ENCODE measurements around the gene THPO.

DNA sequence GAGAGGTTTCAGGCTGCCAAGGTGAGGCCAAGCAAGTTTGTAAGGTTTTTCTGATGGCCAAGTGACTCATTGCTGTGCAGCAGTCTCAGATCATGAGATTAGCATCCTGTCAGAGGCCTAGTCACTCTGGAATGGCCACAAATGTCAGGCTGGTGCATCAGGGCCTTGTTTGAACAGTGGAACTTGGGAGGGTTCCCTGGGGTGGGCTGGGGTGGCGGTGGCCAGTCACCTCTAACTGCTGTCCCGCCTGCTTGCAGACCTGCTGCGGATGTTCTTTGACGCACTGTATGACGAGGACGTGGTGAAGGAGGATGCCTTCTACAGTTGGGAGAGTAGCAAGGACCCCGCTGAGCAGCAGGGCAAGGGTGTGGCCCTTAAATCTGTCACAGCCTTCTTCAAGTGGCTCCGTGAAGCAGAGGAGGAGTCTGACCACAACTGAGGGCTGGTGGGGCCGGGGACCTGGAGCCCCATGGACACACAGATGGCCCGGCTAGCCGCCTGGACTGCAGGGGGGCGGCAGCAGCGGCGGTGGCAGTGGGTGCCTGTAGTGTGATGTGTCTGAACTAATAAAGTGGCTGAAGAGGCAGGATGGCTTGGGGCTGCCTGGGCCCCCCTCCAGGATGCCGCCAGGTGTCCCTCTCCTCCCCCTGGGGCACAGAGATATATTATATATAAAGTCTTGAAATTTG is 43.4 kb downstream of the THPO start:
- no peak for TF ChIP-seq POLR2A (IDR thresholded peaks at IDR 0.05)
- TF ChIP-seq, protein P1, sequence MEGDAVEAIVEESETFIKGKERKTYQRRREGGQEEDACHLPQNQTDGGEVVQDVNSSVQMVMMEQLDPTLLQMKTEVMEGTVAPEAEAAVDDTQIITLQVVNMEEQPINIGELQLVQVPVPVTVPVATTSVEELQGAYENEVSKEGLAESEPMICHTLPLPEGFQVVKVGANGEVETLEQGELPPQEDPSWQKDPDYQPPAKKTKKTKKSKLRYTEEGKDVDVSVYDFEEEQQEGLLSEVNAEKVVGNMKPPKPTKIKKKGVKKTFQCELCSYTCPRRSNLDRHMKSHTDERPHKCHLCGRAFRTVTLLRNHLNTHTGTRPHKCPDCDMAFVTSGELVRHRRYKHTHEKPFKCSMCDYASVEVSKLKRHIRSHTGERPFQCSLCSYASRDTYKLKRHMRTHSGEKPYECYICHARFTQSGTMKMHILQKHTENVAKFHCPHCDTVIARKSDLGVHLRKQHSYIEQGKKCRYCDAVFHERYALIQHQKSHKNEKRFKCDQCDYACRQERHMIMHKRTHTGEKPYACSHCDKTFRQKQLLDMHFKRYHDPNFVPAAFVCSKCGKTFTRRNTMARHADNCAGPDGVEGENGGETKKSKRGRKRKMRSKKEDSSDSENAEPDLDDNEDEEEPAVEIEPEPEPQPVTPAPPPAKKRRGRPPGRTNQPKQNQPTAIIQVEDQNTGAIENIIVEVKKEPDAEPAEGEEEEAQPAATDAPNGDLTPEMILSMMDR (IDR thresholded peaks at IDR 0.05), result no peak

Data from lower leg skin (tissue), 3 donors.